ENCODE results near the gene SERINC3. TPM values are rescaled to one million over a fixed set of nuclear protein-coding genes. Genes with fewer than 3 reads are reported as not detected.

Gene SERINC3
- total RNA-seq, 1 donor from 2014 or later: 42.9 TPM

DNA sequence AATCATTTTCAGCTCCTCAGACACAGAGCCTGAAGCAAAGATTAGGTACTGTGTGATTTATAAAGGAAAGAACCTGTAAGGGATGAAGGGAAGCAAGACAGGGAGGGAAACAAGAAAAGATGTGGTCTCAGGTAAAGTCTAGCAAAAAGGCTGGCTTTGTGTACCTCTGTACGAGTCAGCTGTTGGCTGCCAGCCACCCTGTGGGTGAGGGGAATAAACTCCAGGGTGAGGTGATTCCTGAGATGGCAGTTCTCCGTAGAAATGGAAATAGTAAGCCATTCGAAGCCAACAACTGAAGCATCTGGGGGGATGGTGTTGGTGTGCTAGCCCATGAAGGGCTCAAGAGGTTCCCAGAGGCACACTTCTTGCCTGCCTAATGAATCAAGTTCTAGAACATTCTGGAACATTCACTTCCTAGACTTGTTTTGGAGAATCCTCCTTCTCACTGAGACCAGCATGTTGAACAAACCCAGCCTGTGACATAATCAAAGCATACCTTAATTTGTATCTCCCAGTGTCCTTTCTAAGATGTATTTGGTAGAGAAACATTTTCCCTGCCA, 56.8 kb downstream of the SERINC3 start:
- Mint-ChIP-seq H3K4me3 (no peak overlapping the region), H3K27ac (no peak overlapping the region), H3K36me3 (no peaks in the 10 kb centered on the region), H3K4me1 (no peaks in the 10 kb centered on the region), H3K27me3 (ENCODE audit: low read depth) (no peaks in the 10 kb centered on the region), H3K9me3 (no peaks in the 10 kb centered on the region)
- no peak for DNase-seq (ENCODE audit: low spot score in 2 of 2, unreplicated experiment in 2 of 2)
- TF ChIP-seq CTCF (IDR thresholded peaks at IDR 0.05; ENCODE audit: unreplicated experiment): no peak

DNA sequence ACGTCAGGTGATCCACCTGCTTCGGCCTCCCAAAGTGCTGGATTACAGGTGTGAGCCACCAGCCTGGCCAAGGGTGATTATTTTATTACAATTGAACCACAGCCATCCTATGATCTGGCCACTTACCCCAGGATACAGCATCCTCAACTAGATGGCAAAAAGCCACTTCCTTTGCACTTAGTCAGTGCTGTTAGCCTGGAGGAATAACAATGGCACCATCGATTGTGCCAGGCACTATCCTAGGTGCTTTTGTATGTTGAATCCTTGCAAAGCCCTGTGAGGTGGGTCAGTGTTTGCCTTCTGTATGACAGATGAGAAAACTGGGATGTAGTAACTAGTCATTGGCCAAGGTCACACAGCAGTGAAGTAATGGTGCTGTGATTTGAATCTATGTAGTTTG, 57.4 kb downstream of the SERINC3 start:
- Mint-ChIP-seq H3K27ac (no peak overlapping the region), H3K9me3 (no peaks in the 10 kb centered on the region), H3K4me1 (no peaks in the 10 kb centered on the region), H3K27me3 (ENCODE audit: low read depth) (no peaks in the 10 kb centered on the region), H3K36me3 (no peaks in the 10 kb centered on the region), H3K4me3 (no peak overlapping the region)
- TF ChIP-seq CTCF (IDR thresholded peaks at IDR 0.05; ENCODE audit: unreplicated experiment): no peak
- DNase-seq (ENCODE audit: low spot score in 2 of 2, unreplicated experiment in 2 of 2): no peak

GRCh38 chr20:44463466-44463865, 58.4 kb downstream of the SERINC3 start:
- Mint-ChIP-seq H3K4me3 (no peak overlapping the region), H3K36me3 (no peaks in the 10 kb centered on the region), H3K9me3 (no peaks in the 10 kb centered on the region), H3K27ac (no peak overlapping the region), H3K4me1 (no peaks in the 10 kb centered on the region), H3K27me3 (ENCODE audit: low read depth) (no peaks in the 10 kb centered on the region)
- no peak for TF ChIP-seq CTCF (IDR thresholded peaks at IDR 0.05; ENCODE audit: unreplicated experiment)
- no peak for DNase-seq (ENCODE audit: low spot score in 2 of 2, unreplicated experiment in 2 of 2)

- no peak overlapping the region for H3K4me3 Mint-ChIP-seq
- no peak for DNase-seq (ENCODE audit: low spot score in 2 of 2, unreplicated experiment in 2 of 2)
- no peaks in the 10 kb centered on the region for H3K4me1 Mint-ChIP-seq
- H3K36me3 Mint-ChIP-seq: no peaks in the 10 kb centered on the region
- H3K27me3 Mint-ChIP-seq (ENCODE audit: low read depth): no peaks in the 10 kb centered on the region
- no peaks in the 10 kb centered on the region for H3K9me3 Mint-ChIP-seq
- no peak for TF ChIP-seq CTCF (IDR thresholded peaks at IDR 0.05; ENCODE audit: unreplicated experiment)
- H3K27ac Mint-ChIP-seq: no peak overlapping the region
These were observed 60.1 kb downstream of the SERINC3 start for GRCh38 chr20:44461803-44462174.

GRCh38 chr20:44461142-44461802, 60.6 kb downstream of the SERINC3 start:
- TF ChIP-seq CTCF (IDR thresholded peaks at IDR 0.05; ENCODE audit: unreplicated experiment): no peak
- no peaks in the 10 kb centered on the region for H3K27me3 Mint-ChIP-seq (ENCODE audit: low read depth)
- no peak for DNase-seq (ENCODE audit: low spot score in 2 of 2, unreplicated experiment in 2 of 2)
- H3K4me1 Mint-ChIP-seq: no peaks in the 10 kb centered on the region
- H3K9me3 Mint-ChIP-seq: no peaks in the 10 kb centered on the region
- H3K4me3 Mint-ChIP-seq: no peak overlapping the region
- no peak overlapping the region for H3K27ac Mint-ChIP-seq
- H3K36me3 Mint-ChIP-seq: no peaks in the 10 kb centered on the region

All from mesothelial cell of epicardium (in vitro differentiated cells).